ES-I3 (cell line): ENCODE results near the gene SPECC1.
"Not testable (repeated sequence)": the region's sequence is repeated elsewhere in the genome, so short reads cannot be mapped to it uniquely, and the experiment has no call there.

ENCODE experiments used
- H3K36me3 ChIP-seq: 2 replicates; pipeline ENCODE4 v1.6.1; 2013; ENCODE audit warnings: mild to moderate bottlenecking, low read length, control low read depth, moderate library complexity; ENCODE audit not compliant: insufficient read depth
- H3K4me1 ChIP-seq: 2 replicates; pipeline ENCODE4 v1.6.1; 2013; ENCODE audit warnings: mild to moderate bottlenecking, control low read depth, low read length; ENCODE audit not compliant: insufficient read depth
- H3K9ac ChIP-seq: 2 replicates; pipeline ENCODE4 v1.6.1; 2013; ENCODE audit warnings: low read depth, mild to moderate bottlenecking, low read length, moderate library complexity
- H3K9me3 ChIP-seq: 2 replicates; pipeline ENCODE4 v1.6.1; 2013; ENCODE audit warnings: mild to moderate bottlenecking, low read length, moderate library complexity; ENCODE audit not compliant: control insufficient read depth, insufficient read depth

SPECC1 gene

GRCh38 chr17:20105539-20106280 lies 96.6 kb downstream of the SPECC1 start:
- no peaks in the 10 kb centered on the region for H3K9me3 ChIP-seq
- peaks cover 11% of the 10 kb centered on the region for H3K4me1 ChIP-seq
- H3K9ac ChIP-seq: no peak overlapping the region
- no peaks in the 10 kb centered on the region for H3K36me3 ChIP-seq

- H3K36me3 ChIP-seq: not testable (repeated sequence)
Measured at GRCh38 chr17:20106446-20106845, 97.3 kb downstream of the SPECC1 start.

GRCh38 chr17:20109076-20109475 lies 99.9 kb downstream of the SPECC1 start:
- no peaks in the 10 kb centered on the region for H3K36me3 ChIP-seq
- H3K9me3 ChIP-seq: no peaks in the 10 kb centered on the region
- H3K9ac ChIP-seq: no peak overlapping the region
- H3K4me1 ChIP-seq: no peaks in the 10 kb centered on the region

More at GRCh38 chr17:20106446-20106845, 97.3 kb downstream of the SPECC1 start:
- H3K9me3 ChIP-seq, H3K9ac ChIP-seq: not testable (repeated sequence)
- peaks cover 11% of the 10 kb centered on the region for H3K4me1 ChIP-seq

GRCh38 chr17:20111538-20111937 lies 102.4 kb downstream of the SPECC1 start:
- Histone ChIP-seq H3K9me3 (no peaks in the 10 kb centered on the region), H3K4me1 (peaks cover 4% of the 10 kb centered on the region; the same call in 1 of the 2 replicates), H3K36me3 (no peaks in the 10 kb centered on the region), H3K9ac (no peak overlapping the region)

- Histone ChIP-seq H3K9ac (no peak overlapping the region), H3K36me3 (no peaks in the 10 kb centered on the region), H3K9me3 (no peaks in the 10 kb centered on the region), H3K4me1 (peaks cover 4% of the 10 kb centered on the region; the same call in 1 of the 2 replicates)
Measured at GRCh38 chr17:20114466-20114865, 105.3 kb downstream of the SPECC1 start.

GRCh38 chr17:20116683-20117309 lies 107.6 kb downstream of the SPECC1 start:
- H3K9ac ChIP-seq: no peak overlapping the region
- peaks cover 4% of the 10 kb centered on the region; the same call in 1 of the 2 replicates for H3K4me1 ChIP-seq
- H3K9me3 ChIP-seq: no peaks in the 10 kb centered on the region
- no peaks in the 10 kb centered on the region for H3K36me3 ChIP-seq

- Histone ChIP-seq H3K9me3 (no peaks in the 10 kb centered on the region), H3K36me3 (no peaks in the 10 kb centered on the region), H3K9ac (no peak overlapping the region), H3K4me1 (peaks cover 4% of the 10 kb centered on the region; the same call in 1 of the 2 replicates)
Measured at GRCh38 chr17:20118280-20118679, 109.1 kb downstream of the SPECC1 start.

- no peaks in the 10 kb centered on the region for H3K9me3 ChIP-seq
- H3K36me3 ChIP-seq: no peaks in the 10 kb centered on the region
- no peak overlapping the region for H3K9ac ChIP-seq
- no peaks in the 10 kb centered on the region for H3K4me1 ChIP-seq
Measured at GRCh38 chr17:20120836-20121235, 111.7 kb downstream of the SPECC1 start.

GRCh38 chr17:20121359-20122253 lies 112.4 kb downstream of the SPECC1 start:
- no peaks in the 10 kb centered on the region for H3K4me1 ChIP-seq
- no peak overlapping the region for H3K9ac ChIP-seq
- H3K9me3 ChIP-seq: no peaks in the 10 kb centered on the region
- no peaks in the 10 kb centered on the region for H3K36me3 ChIP-seq

- H3K36me3 ChIP-seq: no peaks in the 10 kb centered on the region
- no peak overlapping the region for H3K9ac ChIP-seq
- H3K9me3 ChIP-seq: no peaks in the 10 kb centered on the region
- H3K4me1 ChIP-seq: no peaks in the 10 kb centered on the region
Measured at GRCh38 chr17:20122254-20122879, 113.2 kb downstream of the SPECC1 start.

GRCh38 chr17:20123209-20123608 lies 114.0 kb downstream of the SPECC1 start:
- no peak overlapping the region for H3K9ac ChIP-seq
- H3K9me3 ChIP-seq: no peaks in the 10 kb centered on the region
- peaks cover 4% of the 10 kb centered on the region; the same call in 1 of the 2 replicates for H3K4me1 ChIP-seq
- no peaks in the 10 kb centered on the region for H3K36me3 ChIP-seq

- H3K9ac ChIP-seq: no peak overlapping the region
- no peaks in the 10 kb centered on the region for H3K36me3 ChIP-seq
- no peaks in the 10 kb centered on the region for H3K9me3 ChIP-seq
- H3K4me1 ChIP-seq: peaks cover 5% of the 10 kb centered on the region; the same call in 1 of the 2 replicates
Measured at GRCh38 chr17:20125724-20126123, 116.6 kb downstream of the SPECC1 start.

GRCh38 chr17:20127360-20128035 lies 118.3 kb downstream of the SPECC1 start:
- Histone ChIP-seq H3K4me1 (peaks cover 5% of the 10 kb centered on the region; the same call in 1 of the 2 replicates), H3K9ac (no peak overlapping the region), H3K36me3 (no peaks in the 10 kb centered on the region), H3K9me3 (no peaks in the 10 kb centered on the region)
